Fibroblast of peridontal ligament (primary cell): Measurements from ENCODE around the gene FTH1.
"Not testable (repeated sequence)": the region's sequence is repeated elsewhere in the genome, so short reads cannot be mapped to it uniquely, and the experiment has no call there.

Experiments used
- DNase-seq: peaks from one replicate; pipeline ENCODE4 v3.0.0-alpha.2; 2010; ENCODE audit errors: extremely low read depth

The FTH1 gene

DNA sequence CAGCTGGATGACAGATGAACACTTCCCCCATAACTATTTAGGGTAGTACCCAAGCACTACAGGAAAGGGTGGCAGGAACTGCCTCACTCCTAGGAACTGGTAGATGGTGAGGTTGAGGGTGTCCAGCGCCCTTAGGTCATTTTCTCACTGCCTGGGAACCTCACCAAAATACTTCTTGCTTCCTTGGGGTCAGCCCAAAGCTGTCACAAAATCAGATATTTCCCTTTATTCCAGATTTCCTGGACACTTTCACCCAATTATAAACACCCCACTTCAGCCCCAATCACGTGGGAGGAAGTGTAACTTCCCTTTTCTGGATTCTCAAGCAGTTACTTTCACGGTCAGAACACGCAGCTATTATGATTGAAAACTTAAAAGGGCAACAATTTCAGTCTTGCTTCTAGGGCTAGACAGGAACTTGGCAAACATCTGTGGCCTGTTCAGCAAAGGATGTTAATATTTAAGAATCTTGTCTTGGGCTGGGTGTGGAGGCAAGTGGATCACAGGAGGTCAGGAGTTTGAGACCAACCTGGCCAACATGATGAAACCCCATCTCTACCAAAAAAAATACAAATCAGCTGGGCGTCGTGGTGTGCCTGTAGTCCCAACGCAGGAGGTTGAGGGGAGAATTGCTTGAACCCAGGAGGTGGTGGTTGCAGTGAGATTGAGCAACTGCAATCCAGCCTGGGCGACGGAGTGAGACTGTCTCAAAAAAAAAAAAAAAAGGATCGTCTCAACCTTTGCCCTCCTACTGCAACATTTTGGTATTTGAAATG, 4.0 kb downstream of the FTH1 start:
- peak; percentile 75 for DNase-seq

DNA sequence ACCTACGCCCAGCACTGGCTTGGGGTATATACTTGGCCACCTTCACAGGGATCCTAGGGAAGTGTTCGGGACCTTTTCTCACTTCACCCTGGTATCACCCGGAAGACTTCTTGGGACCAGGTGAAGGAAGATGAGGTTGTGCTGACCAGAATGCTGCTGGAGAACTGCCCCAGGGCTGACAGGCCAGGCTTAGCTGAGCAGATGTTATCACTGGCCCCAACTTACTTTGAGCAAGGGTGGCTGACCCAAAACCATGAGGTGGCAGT, 4.5 kb downstream of the FTH1 start:
- DNase-seq = no peak

DNA sequence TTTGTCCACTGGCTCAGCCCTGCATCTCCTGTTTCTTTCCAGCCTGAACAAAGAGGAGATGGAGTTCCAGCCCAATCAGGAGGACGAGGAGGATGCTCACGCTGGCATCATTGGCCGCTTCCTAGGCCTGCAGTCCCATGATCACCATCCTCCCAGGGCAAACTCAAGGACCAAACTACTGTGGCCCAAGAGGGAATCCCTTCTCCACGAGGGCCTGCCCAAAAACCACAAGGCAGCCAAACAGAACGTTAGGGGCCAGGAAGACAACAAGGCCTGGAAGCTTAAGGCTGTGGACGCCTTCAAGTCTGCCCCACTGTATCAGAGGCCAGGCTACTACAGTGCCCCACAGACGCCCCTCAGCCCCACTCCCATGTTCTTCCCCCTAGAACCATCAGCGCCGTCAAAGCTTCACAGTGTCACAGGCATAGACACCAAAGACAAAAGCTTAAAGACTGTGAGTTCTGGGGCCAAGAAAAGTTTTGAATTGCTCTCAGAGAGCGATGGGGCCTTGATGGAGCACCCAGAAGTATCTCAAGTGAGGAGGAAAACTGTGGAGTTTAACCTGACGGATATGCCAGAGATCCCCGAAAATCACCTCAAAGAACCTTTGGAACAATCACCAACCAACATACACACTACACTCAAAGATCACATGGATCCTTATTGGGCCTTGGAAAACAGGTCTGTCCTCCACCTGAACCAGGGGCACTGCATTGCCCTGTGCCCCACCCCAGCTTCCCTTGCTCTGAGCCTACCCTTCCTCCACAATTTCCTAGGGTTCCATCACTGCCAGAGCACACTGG, 5.0 kb downstream of the FTH1 start:
- peak; percentile 72 for DNase-seq

DNA sequence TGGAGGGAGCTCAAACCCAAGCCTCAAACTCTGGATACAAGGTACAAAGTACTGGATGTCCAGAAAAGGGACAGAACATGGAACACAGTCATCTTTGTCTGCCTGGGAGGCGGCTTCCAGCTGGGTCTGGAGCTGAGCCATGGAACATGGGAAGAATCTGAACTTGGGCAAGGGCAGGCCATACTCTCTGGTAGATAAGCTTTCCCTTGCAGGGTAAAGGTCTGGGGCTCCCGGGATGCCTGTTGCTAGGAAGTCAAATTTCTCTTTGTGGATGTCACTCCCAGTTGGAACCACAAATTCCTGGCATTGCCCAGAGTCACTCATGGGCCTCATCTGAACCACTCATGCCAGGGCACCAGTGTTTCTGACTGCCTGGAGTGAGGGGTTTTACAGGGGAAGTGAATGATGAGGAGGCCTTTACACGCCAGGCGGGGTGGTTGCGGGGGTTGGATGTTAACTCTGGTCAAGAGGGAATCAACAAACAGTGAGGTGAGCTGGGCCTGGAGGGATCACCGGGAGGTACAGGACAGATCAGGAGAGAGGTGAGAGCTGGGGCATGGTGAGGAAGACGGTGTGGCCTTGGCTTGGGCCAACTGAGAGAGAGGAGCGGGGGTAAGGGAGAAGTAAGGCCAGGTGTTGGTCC, 5.7 kb downstream of the FTH1 start:
- peak; percentile 74 for DNase-seq

DNA sequence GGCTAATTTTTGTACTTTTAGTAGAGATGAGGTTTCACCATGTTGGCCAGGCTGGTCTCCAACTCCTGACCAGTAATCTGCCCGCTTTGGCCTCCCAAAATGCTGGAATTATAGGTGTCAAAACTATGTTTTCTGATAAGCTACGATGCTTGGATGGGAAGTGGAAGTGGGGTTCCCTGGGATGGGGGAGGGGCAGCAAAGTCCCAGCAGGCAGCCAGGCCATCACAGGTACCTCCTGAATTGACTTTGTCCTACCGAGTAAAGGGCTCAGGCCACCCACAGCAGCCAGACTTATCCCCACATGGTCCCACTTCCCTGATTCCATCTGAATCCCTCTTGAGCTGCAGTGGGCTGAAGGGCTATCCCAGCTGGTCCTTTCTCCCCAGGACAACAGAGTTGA, 6.9 kb downstream of the FTH1 start:
- no peak for DNase-seq

DNA sequence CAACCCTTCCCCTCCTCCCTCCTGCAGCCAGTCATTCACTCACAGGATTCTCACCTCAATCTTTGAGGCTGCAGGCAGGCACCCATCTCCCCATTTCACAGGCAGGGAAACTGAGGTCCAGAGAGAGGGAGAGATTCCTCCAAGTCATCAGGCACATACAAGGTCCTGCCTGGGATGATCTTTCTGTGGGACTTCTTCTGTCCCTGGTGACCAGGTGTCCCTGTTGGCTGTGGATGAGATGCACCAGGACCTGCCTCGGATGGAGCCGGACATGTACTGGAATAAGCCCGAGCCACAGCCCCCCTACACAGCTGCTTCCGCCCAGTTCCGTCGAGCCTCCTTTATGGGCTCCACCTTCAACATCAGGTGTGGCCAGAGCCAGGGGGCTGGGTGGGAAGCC, 7.8 kb downstream of the FTH1 start:
- DNase-seq = no peak

DNA sequence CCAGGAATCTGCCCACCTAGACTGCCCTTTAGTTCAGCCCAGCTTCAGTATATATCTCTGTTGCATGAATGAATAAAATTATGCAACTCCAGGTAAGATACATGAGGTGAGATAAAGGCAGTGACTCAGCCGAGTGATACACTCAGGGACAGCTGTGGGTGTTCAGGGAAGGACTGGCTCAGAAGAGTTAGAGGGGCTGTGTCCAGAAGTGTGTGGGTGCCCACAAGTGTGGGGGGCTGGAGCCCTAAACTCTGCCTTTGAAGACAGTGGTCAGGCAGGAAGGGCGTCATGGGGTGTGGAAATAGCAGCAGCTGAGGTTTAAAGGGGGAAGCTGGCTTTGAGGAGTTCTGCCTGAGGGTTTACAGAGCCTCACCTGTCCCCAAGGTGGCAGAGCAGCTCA, 8.3 kb downstream of the FTH1 start:
- no peak for DNase-seq

DNA sequence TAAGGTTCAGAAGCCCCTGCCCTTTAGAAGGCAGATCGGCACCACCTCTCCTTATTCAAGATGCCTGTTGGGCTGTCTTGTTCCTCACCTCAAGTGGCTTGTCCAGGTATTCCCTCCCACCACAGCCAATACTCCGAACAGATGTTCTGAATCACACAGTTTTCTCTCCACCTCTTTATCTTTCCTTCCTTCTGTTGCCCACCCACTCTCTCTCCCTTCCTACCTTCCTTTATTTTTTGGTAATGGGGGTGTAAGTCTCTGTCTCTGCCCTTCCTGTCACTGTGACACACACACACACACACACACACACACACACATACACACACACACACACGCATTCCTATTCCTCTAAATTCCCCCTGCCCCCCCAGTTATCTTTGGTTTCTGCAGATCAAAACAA, 8.8 kb downstream of the FTH1 start:
- no peak for DNase-seq

DNA sequence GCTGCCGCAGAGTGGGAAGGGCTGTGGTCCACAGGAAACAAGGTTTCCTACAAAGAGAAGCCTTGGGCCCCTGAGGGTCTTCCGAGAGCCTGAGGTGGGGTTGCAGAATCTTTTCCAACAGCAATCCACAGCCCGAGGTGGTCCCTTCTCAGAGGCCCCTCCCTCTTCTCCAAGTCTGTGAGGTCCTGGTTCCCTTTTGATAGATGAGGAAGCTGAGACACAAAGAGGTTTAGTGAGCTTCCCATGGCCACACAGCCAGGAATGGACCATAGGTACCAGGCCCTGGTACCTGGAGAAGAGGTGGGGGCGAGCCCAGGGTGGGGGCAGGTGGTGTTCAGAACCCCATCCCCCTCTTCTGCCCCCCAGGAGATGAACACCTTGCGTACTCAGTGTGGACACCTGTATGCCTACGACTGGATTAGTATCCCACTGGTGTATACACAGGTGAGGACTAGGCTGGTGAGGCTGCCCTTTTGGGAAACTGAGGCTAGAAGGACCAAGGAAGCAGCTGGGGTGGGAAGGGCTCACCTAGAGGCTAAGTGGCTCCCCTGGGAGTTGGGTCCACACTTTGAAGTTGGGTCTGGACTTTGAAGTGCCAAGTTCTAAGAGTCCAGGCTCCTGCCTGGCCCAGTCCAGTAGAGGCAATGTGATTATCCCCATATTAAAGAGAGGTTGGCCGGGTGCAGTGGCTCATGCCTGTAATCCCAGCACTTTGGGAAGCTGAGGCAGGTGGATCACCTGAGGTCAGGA, 10.2 kb downstream of the FTH1 start:
- no peak for DNase-seq

DNA sequence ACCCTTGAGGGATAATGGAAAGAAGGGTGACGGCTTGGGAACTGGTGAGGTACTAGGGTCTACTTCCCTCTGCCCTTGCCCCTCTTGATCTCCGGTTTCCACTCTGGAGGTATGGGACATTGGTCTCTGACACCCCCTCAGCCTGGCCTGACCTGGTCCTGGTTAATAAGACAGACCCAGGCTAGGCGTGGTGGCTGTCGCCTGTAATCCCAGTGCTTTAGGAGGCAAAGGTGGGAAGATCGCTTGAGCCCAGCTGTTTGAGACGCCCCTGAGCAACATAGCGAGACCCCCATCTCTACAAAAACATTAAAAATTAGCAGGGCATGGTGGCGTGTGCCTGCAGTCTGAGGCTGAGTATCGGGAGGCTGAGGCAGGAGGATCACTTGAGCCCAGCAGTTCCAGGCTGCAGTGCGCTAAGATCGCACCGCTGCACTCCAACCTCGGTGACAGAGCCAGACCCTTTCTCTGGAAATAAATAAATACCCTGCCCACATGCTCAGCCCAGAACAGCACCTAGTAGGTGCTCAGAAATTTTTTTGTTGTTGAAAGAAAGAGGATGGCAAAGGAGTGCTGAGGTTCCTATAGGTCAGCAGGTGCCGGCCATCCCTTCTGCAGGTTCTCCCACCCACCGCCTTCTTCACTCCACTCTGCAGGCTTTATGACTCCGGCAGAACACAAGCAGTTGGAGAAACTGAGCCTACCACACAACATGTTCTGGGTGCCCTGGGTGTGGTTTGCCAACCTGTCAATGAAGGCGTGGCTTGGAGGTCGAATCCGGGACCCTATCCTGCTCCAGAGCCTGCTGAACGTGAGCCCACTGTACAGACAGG, 11.0 kb downstream of the FTH1 start:
- DNase-seq = no peak

DNA sequence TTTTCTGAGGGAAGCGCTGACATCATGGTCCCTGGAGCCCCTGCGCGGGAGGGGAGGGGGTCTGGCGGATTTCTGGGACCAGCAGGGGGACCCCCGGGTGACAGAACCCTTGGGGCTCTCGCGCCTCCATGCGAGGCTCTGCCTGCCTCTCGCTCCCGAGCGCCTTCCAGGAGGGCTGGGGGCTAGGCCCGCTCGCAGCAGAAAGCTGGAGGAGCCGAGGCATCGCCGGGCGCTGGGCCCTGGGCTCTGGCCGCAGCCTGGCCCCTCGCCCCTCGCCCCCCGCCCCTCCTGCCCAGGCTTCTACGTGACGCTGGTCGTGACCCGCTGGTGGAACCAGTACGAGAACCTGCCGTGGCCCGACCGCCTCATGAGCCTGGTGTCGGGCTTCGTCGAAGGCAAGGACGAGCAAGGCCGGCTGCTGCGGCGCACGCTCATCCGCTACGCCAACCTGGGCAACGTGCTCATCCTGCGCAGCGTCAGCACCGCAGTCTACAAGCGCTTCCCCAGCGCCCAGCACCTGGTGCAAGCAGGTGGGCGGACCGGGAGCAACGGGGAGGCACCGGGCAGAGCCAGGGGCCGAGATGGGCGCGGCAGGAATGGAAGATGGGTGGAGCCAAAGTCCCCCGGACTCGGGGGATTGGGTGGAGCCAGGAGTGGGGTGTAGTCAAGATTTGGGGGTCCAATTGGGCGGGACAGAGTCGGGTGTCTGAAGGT, 11.9 kb downstream of the FTH1 start:
- DNase-seq = no peak

DNA sequence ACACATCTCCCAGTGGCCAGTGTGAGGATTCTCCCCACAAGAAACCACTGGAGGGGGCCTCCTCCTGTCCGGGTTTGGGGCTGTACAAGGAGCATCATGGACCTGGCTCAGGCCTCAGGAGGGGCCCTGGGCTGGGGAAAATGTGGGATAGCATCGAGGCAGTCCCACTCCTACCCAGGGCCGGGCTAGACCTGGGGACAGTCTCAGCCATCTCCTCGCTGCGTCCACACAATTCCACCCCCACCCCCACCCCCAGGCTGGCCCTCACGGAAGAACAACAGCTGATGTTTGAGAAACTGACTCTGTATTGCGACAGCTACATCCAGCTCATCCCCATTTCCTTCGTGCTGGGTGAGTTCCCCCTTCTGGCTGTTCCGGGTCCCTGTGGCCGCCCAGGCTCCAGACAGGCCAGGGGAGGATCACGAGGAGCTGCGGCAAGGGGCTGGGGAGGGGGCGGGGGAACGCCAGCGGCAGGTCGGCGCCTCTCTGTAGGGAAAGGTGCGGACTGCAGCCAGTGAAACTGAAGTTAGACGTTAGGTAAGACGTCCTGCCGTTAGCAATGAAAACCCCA, 12.5 kb downstream of the FTH1 start:
- peak; percentile 87 for DNase-seq

DNA sequence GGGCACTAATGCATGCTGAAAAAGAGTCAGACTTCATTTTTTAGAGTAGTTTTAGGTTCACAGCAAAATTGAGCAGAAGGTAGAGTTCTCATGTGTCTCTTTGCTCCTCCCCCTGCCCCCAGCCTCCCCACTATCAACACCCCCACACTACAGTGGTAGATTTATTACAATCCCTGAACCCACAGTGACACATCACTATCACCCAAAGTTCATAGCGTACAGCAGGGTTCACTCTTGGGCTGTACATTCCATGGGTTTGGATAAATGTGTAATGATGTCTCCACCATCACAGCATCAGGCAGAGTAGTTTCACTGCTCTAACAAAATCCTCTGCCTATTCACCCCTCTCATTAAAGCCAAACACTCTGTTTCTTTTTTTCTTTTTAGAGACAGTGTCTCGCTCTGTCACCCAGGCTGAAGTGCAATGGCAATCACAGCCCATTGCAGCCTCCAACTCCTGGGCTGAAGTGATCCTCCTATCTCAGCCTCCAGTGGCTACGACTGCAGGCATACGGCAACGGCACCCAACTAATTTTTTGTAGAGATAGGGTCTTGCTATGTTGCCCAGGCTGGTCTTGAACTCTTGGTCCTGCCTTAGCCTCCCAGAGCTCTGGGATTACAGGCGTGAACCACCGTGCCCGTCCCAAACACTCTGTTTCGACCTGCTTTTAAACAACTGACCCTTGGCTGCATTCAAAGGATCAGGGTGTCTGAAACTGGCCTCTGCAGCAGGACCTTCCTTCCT, 13.2 kb downstream of the FTH1 start:
- DNase-seq = no peak

DNA sequence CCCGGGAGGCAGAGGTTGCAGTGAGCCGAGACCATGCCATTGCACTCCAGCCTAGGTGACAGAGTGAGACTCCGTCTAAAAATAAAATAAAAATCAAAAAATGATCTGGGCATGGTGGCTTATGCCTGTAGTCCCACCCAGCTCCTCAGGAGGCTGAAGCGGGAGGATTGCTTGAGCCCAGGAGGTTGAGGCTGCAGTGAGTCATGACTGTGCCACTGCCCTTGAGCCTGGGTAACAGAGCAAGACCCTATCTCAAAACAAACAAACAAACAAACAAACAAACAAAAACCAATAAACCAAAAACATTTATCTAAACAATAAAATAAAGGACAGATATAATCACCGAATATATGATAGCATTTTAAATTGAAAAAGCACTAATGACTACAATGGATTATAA, 13.8 kb downstream of the FTH1 start:
- not testable (repeated sequence) for DNase-seq

DNA sequence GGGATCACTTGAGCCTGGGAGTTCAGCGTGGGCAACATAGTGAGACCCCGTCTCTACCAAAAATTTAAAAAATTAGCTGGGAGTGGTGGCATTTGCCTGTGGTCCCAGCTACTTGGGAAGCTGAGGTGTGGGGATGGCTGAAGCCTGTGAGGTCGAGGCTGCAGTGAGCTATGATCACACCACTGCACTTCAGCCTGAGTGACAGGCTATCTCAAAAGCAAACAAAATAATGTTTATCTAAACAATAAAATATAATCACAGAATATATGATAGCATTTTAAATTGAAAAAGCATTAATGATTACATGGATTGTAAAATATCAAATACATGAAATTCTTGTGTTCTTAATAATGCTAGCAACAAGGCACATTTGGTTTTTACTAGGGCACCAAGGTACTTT, 14.6 kb downstream of the FTH1 start:
- DNase-seq = no peak

DNA sequence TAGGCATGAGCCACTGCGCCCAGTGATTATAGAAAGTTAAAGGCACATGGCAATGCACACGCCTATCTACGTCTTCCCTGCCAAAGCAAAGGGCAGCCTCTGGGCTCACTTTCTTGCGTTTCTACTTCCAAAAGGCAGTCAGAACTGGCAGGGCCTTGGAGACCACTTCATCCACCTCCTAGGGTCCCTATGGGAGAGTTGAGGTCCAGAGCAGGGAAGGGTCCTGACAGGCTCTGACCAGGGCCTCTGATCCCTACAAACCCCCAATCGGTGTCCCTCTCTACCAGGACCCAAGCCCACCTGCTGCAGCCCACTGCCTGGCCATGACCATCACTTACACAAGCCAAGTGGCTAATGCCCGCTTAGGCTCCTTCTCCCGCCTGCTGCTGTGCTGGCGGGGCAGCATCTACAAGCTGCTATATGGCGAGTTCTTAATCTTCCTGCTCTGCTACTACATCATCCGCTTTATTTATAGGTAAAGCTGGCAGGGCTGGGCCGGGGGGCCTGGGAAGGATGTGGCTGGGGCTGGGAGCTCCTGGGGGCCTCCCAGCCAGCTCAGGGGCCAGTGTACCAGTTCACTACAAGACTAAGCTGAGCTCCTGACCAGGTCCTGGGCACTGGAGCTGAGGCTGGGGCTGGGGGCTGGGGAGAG, 15.8 kb downstream of the FTH1 start:
- no peak for DNase-seq

DNA sequence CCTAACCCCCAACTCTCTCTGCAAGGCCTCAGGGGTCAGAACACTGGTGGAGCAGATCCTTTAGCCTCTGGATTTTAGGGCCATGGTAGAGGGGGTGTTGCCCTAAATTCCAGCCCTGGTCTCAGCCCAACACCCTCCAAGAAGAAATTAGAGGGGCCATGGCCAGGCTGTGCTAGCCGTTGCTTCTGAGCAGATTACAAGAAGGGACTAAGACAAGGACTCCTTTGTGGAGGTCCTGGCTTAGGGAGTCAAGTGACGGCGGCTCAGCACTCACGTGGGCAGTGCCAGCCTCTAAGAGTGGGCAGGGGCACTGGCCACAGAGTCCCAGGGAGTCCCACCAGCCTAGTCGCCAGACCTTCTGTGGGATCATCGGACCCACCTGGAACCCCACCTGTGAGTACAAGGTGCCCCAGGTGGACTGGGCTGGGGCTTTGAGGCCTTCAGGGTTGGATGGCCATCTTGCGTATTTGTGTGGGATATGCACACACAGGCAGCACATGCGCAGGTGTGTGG, 17.3 kb downstream of the FTH1 start, which contains the start of gene BEST1:
TSS of gene BEST1 (plus strand) at position 317 of the 513 bp plus-strand sequence. CDS start 1,456 bp downstream, outside the sequence.
- no peak for DNase-seq

DNA sequence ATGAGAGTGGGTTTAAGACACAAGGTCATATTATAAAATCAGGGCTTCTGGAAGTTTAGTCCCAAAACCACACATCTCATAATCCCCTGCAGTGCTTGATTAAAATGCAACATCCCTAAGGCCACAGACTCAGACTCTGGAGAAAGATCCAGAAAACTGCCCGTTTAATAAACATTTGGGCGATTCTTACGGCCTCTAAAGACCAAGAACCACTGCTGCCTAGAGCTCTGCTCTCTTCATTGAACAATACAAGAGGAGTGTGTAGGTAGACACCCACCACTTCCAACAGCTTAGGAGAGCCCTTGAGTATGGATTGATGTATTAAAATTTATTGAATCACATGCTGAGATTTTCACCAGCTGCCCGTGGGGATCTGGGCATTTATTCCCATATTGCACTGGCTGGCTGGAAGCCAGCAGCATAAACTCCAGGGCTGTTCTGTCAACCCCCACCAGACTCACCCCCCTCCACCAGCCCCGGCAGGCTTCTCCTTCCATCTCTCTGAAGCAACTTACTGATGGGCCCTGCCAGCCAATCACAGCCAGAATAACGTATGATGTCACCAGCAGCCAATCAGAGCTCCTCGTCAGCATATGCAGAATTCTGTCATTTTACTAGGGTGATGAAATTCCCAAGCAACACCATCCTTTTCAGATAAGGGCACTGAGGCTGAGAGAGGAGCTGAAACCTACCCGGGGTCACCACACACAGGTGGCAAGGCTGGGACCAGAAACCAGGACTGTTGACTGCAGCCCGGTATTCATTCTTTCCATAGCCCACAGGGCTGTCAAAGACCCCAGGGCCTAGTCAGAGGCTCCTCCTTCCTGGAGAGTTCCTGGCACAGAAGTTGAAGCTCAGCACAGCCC, 18.0 kb downstream of the FTH1 start:
- peak; percentile 98 for DNase-seq
